Peyer's patch (tissue), 4 donors: ENCODE results near the gene TOGARAM2.

ENCODE experiments used
- CTCF ChIP-seq, 6 experiments: fragments of 450-650 bp in 4 of 6; fragments of 200-600 bp in 2 of 6; sonication (generic) in 1 of 6; IDR thresholded peaks; one replicate each; pipeline ENCODE4 v1.5.1; 2017 to 2019; ENCODE audit warnings: antibody characterized with exemption in 6 of 6, mild to moderate bottlenecking in 3 of 6, moderate library complexity in 1 of 6
- POLR2A ChIP-seq, 2 donors: fragments of 450-650 bp; IDR thresholded peaks; one replicate each; pipeline ENCODE4 v1.5.1; 2017; ENCODE audit warnings: antibody characterized with exemption in 2 of 2, mild to moderate bottlenecking in 2 of 2, moderate library complexity in 2 of 2

DNA sequence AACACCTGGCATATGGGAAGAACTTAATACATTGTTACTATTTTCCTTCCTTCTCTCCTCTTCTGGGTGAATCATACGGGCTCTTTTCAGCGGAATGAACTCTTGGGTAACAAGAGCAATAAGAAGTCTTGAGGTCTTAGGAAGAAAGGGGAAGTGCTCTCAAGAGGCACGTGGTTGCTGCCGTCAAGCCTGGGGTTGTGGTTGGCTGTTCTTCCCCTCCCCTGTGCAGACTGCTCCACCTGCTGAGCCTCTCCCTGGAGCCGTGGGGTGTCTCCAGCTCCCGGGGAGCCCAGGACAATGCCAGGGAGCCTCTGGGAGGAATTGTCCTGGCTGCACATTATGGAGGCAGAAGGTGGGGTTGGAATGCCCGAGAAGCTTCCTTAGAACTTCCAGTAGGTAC is 19.4 kb downstream of the TOGARAM2 start:
- TF ChIP-seq CTCF (IDR thresholded peaks at IDR 0.05) (no peak), POLR2A (IDR thresholded peaks at IDR 0.05) (no peak)
